ENCODE results near the gene DNAJC21.
"Not testable (repeated sequence)": the region's sequence is repeated elsewhere in the genome, so short reads cannot be mapped to it uniquely, and the experiment has no call there.

Gene DNAJC21

GRCh38 chr5:34923694-34924461 is 5.5 kb upstream of the DNAJC21 start:
- peak; percentile 74 for DNase-seq (ENCODE audit: low read depth)

GRCh38 chr5:34924462-34924765 is 4.9 kb upstream of the DNAJC21 start:
- DNase-seq (ENCODE audit: low read depth) = no peak

GRCh38 chr5:34926318-34926888 is 3.0 kb upstream of the DNAJC21 start:
- DNase-seq (ENCODE audit: low read depth) = no peak

- no peak for DNase-seq (ENCODE audit: low read depth)
Measured at GRCh38 chr5:34927785-34928184, 1.6 kb upstream of the DNAJC21 start.

- no peak for DNase-seq (ENCODE audit: low read depth)
Measured at GRCh38 chr5:34928267-34928666, 1.1 kb upstream of the DNAJC21 start.

GRCh38 chr5:34929720-34930461 is 532 bp downstream of the DNAJC21 start:
- DNase-seq (ENCODE audit: low read depth) = peak; percentile 65

- DNase-seq (ENCODE audit: low read depth) = no peak
Measured at GRCh38 chr5:34930462-34930844, 1.1 kb downstream of the DNAJC21 start.

GRCh38 chr5:34930870-34931269 is 1.5 kb downstream of the DNAJC21 start:
- no peak for DNase-seq (ENCODE audit: low read depth)

- no peak for DNase-seq (ENCODE audit: low read depth)
Measured at GRCh38 chr5:34932947-34933346, 3.6 kb downstream of the DNAJC21 start.

GRCh38 chr5:34941936-34942335 is 12.6 kb downstream of the DNAJC21 start:
- no peak for DNase-seq (ENCODE audit: low read depth)

GRCh38 chr5:34944044-34944443 is 14.7 kb downstream of the DNAJC21 start:
- DNase-seq (ENCODE audit: low read depth) = no peak

- no peak for DNase-seq (ENCODE audit: low read depth)
Measured at GRCh38 chr5:34944460-34945047, 15.2 kb downstream of the DNAJC21 start.

GRCh38 chr5:34957321-34957720 is 28.0 kb downstream of the DNAJC21 start:
- DNase-seq (ENCODE audit: low read depth) = no peak

GRCh38 chr5:34957857-34958690 is 28.7 kb downstream of the DNAJC21 start:
- DNase-seq (ENCODE audit: low read depth) = peak; percentile 12

- no peak for DNase-seq (ENCODE audit: low read depth)
Measured at GRCh38 chr5:34959323-34959722, 30.0 kb downstream of the DNAJC21 start.

GRCh38 chr5:34967540-34967939 is 38.2 kb downstream of the DNAJC21 start:
- DNase-seq (ENCODE audit: low read depth) = no peak

GRCh38 chr5:34968258-34968657 is 38.9 kb downstream of the DNAJC21 start:
- no peak for DNase-seq (ENCODE audit: low read depth)

GRCh38 chr5:34970552-34970951 is 41.2 kb downstream of the DNAJC21 start:
- DNase-seq (ENCODE audit: low read depth) = no peak

GRCh38 chr5:34971655-34972054 is 42.3 kb downstream of the DNAJC21 start:
- DNase-seq (ENCODE audit: low read depth) = not testable (repeated sequence)

- no peak for DNase-seq (ENCODE audit: low read depth)
Measured at GRCh38 chr5:34976347-34976746, 47.0 kb downstream of the DNAJC21 start.

GRCh38 chr5:34977934-34978613 is 48.7 kb downstream of the DNAJC21 start:
- no peak for DNase-seq (ENCODE audit: low read depth)
